HCT116 (cell line): ENCODE measurements around the gene IL36RN. TPM values are rescaled to one million over a fixed set of nuclear protein-coding genes. Genes with fewer than 3 reads are reported as not detected.

Experiments used
- ATAC-seq: fragments of 200-7000 bp; cut with Tn5 transposase; 2 replicates; pipeline ENCODE4 v1.9.1; 2020; ENCODE audit warnings: mild to moderate bottlenecking, moderate library complexity
- BruUV-seq: library from RNA; stranded (reverse); fragments of 400-500 nt; replicated peaks from 2 replicates; lab custom pipeline; 2021; lab: Mats Ljungman, UMichigan
- CTCF ChIA-PET: fragments of 300-600 bp; sonication (Branson Sonifier 250); formaldehyde crosslinking; loops from one replicate; lab custom pipeline; 2021; ENCODE audit warnings: antibody characterized with exemption; lab: Charles Lee
- POLR2A ChIA-PET: fragments of 300-600, 350-600 bp; sonication (Branson Sonifier 250); formaldehyde crosslinking; loops from one replicate; lab custom pipeline; 2021; ENCODE audit warnings: antibody characterized with exemption; lab: Charles Lee
- RAD21 ChIA-PET, 2 experiments: fragments of 300-600 bp; sonication (Branson Sonifier 250); formaldehyde crosslinking; loops; one replicate each; lab custom pipeline; 2023; ENCODE audit warnings: low total read pairs in 2 of 2; ENCODE audit not compliant: uncharacterized antibody in 2 of 2, unreplicated experiment in 2 of 2, low non-redundant PET in 1 of 2; lab: Charles Lee
- DNase-seq: peaks from one replicate; pipeline ENCODE4 v3.0.0-alpha.2; 2010; ENCODE audit warnings: low read depth, low spot score
- H2AFZ ChIP-seq: fragments of 200-600 bp; shearing (Covaris generic), sonication (generic); 2 replicates; pipeline ENCODE4 v1.6.1; 2017; ENCODE audit warnings: low read depth, mixed run types, mixed read lengths, antibody characterized with exemption, low read length; ENCODE audit not compliant: poor library complexity, severe bottlenecking
- H3K27ac ChIP-seq: 2 replicates; pipeline ENCODE4 v1.5.1; 2012; ENCODE audit warnings: low read depth, low read length
- H3K27me3 ChIP-seq: fragments of 200-600 bp; sonication (generic); 2 replicates; pipeline ENCODE4 v1.6.1; 2016; ENCODE audit warnings: mixed run types, low read length, mixed read lengths; ENCODE audit not compliant: insufficient read depth
- H3K36me3 ChIP-seq, 2 experiments: fragments of 200-500 bp in 1 of 2; fragments of 200-600 bp in 1 of 2; sonication (Bioruptor generic) in 1 of 2; sonication (generic) in 1 of 2; 2 replicates each; pipeline versions ENCODE4 v1.5.1 to v1.6.1; 2014 to 2016; ENCODE audit warnings: low read length in 2 of 2, inconsistent platforms in 1 of 2, mixed read lengths in 1 of 2, mixed run types in 1 of 2; ENCODE audit not compliant: insufficient read depth in 2 of 2, control insufficient read depth in 1 of 2
- H3K4me1 ChIP-seq, 2 experiments: fragments of 200-600 bp in 1 of 2; sonication (generic) in 1 of 2; 2 replicates each; pipeline versions ENCODE4 v1.5.1 to v1.6.1; 2012 to 2017; ENCODE audit warnings: low read length in 2 of 2, inconsistent platforms in 1 of 2, mild to moderate bottlenecking in 1 of 2, mixed read lengths in 1 of 2, mixed run types in 1 of 2, moderate library complexity in 1 of 2; ENCODE audit not compliant: insufficient read depth in 2 of 2, control insufficient read depth in 1 of 2
- H3K4me2 ChIP-seq: fragments of 200-600 bp; sonication (generic); 2 replicates; pipeline ENCODE4 v1.6.1; 2017; ENCODE audit warnings: mixed run types, low read length, mixed read lengths
- H3K4me3 ChIP-seq, 2 experiments: fragments of 200-600 bp in 1 of 2; sonication (generic) in 1 of 2; replicated peaks in 1 of 2; 2 replicates each; pipeline ENCODE4 v1.5.1; 2011 to 2016; ENCODE audit warnings: low read length in 2 of 2, control low read depth in 1 of 2, low read depth in 1 of 2, mild to moderate bottlenecking in 1 of 2, mixed read lengths in 1 of 2, mixed run types in 1 of 2
- H3K79me2 ChIP-seq: fragments of 200-600 bp; sonication (generic); 2 replicates; pipeline ENCODE4 v1.6.1; 2017; ENCODE audit warnings: mild to moderate bottlenecking, mixed run types, low read length, moderate library complexity, mixed read lengths; ENCODE audit not compliant: insufficient read depth
- H3K9ac ChIP-seq: fragments of 200-600 bp; sonication (generic); 2 replicates; pipeline ENCODE4 v1.6.1; 2016; ENCODE audit warnings: low read length, mixed read lengths
- H3K9me2 ChIP-seq: fragments of 200-600 bp; sonication (generic), shearing (Covaris generic); 2 replicates; pipeline ENCODE4 v1.6.1; 2017; ENCODE audit warnings: mixed run types, mild to moderate bottlenecking, moderate library complexity; ENCODE audit not compliant: insufficient read depth
- H3K9me3 ChIP-seq, 2 experiments: fragments of 200-500 bp in 1 of 2; fragments of 200-600 bp in 1 of 2; sonication (Bioruptor generic) in 1 of 2; sonication (generic) in 1 of 2; 2 replicates each; pipeline ENCODE4 v1.6.1; 2014 to 2017; ENCODE audit warnings: low read length in 2 of 2, mixed read lengths in 2 of 2, inconsistent platforms in 1 of 2, low read depth in 1 of 2, mild to moderate bottlenecking in 1 of 2, mixed run types in 1 of 2, moderate library complexity in 1 of 2; ENCODE audit not compliant: control insufficient read depth in 1 of 2, insufficient read depth in 1 of 2
- H4K20me1 ChIP-seq: fragments of 200-600 bp; sonication (generic), shearing (Covaris generic); 2 replicates; pipeline ENCODE4 v1.6.1; 2017; ENCODE audit warnings: mixed run types, mild to moderate bottlenecking, moderate library complexity; ENCODE audit not compliant: insufficient read depth
- CBX3 ChIP-seq: IDR thresholded peaks from 2 replicates; pipeline ENCODE4 v1.6.1; 2012; ENCODE audit warnings: low read depth
- CEBPB ChIP-seq: IDR thresholded peaks from 2 replicates; pipeline ENCODE4 v1.6.1; 2012; ENCODE audit warnings: low read depth
- EGR1 ChIP-seq: IDR thresholded peaks from 2 replicates; pipeline ENCODE4 v1.6.1; 2012; ENCODE audit warnings: low read depth
- ELF1 ChIP-seq: IDR thresholded peaks from 2 replicates; pipeline ENCODE4 v1.6.1; 2012; ENCODE audit warnings: low read depth, borderline replicate concordance
- EZH2 ChIP-seq: fragments of 200-600 bp; sonication (generic); IDR thresholded peaks from 2 replicates; pipeline ENCODE4 v1.6.1; 2017; ENCODE audit warnings: antibody characterized with exemption, mixed run types
- EZH2phosphoT487 ChIP-seq: fragments of 200-600 bp; IDR thresholded peaks from 2 replicates; pipeline ENCODE4 v1.6.1; 2018; ENCODE audit warnings: antibody characterized with exemption, borderline replicate concordance
- FOSL1 ChIP-seq: IDR thresholded peaks from 2 replicates; pipeline ENCODE4 v1.6.1; 2012; ENCODE audit warnings: low read depth
- POLR2A ChIP-seq: IDR thresholded peaks from 2 replicates; pipeline ENCODE4 v1.7.0; 2011; ENCODE audit warnings: borderline replicate concordance; ENCODE audit not compliant: insufficient read depth, insufficient read length; ENCODE audit errors: extremely low read depth
- POLR2AphosphoS5 ChIP-seq: IDR thresholded peaks from 2 replicates; pipeline ENCODE4 v1.6.1; 2011; ENCODE audit warnings: mild to moderate bottlenecking, low read depth, low read length, moderate library complexity
- RAD21 ChIP-seq: IDR thresholded peaks from 2 replicates; pipeline ENCODE4 v1.6.1; 2012; ENCODE audit warnings: low read depth, mild to moderate bottlenecking
- SP1 ChIP-seq: IDR thresholded peaks from 2 replicates; pipeline ENCODE4 v1.6.1; 2012; ENCODE audit warnings: low read depth
- SRF ChIP-seq: IDR thresholded peaks from 2 replicates; pipeline ENCODE4 v1.6.1; 2012; ENCODE audit warnings: low read depth
- ZNF274 ChIP-seq: fragments of 200-500 bp; sonication (Bioruptor generic); IDR thresholded peaks from 2 replicates; pipeline ENCODE4 v1.6.1; 2014; ENCODE audit warnings: mild to moderate bottlenecking, low read depth, low read length, inconsistent platforms
- intact Hi-C: fragments of 100-400 bp; cut with micrococcal nuclease; formaldehyde crosslinking; loops from 2 replicates; pipeline ENCODE4 v1.10.0; 2022
- total RNA-seq: library from RNA; stranded (reverse); gene quantifications from one replicate; pipeline ENCODE4 v1.2.1, GENCODE V29; 2021; ENCODE audit not compliant: unreplicated experiment
- TF ChIP-seq, protein P1 (sequence below): IDR thresholded peaks from 2 replicates; pipeline ENCODE4 v1.6.1; 2012; ENCODE audit warnings: low read depth
- TF ChIP-seq, protein P2 (sequence below): IDR thresholded peaks from 2 replicates; pipeline ENCODE4 v1.6.1; 2012
- TF ChIP-seq, protein P3 (sequence below): IDR thresholded peaks from 2 replicates; pipeline ENCODE4 v1.6.1; 2011; ENCODE audit warnings: mild to moderate bottlenecking, low read length, moderate library complexity; ENCODE audit not compliant: insufficient replicate concordance; ENCODE audit errors: extremely low read depth

The IL36RN gene
- total RNA-seq, 1 experiment from 2014 or later: not detected

DNA sequence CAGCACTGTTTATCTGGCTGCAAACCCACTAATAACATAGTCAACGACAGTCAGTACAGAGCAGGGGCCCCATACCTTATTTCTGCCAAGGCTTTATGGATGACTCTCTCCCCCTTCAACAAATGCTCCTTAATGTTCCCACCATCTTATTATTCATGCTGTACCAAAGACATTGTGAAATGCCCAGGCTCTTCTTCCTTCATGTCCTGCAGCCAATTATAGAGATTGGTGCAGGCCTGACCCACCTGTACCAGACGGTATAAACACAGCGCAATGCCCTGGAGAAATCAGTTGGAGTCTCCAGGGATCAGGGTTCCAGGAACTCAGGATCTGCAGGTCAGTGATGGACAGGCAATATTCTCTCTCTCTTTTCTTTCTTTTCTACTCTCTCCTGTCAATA is 8.7 kb downstream of the IL36RN start, which contains the start of gene IL1F10:
Gene IL1F10 (plus strand): TSS at position 290 of the 400 bp plus-strand sequence. CDS start 4,769 bp downstream, outside the sequence.
- Histone ChIP-seq H2AFZ (no peak within 1 kb of the TSS), H4K20me1 (no peaks in the 10 kb centered on the region), H3K9ac (no peak within 1 kb of the TSS), H3K27ac (no peak within 1 kb of the TSS), H3K9me2 (no peaks in the 10 kb centered on the region), H3K9me3 (no peaks in the 10 kb centered on the region), H3K36me3 (no peaks in the 10 kb centered on the region), H3K4me3 (no peak within 1 kb of the TSS), H3K4me1 (peaks cover 0 to 6% of the 10 kb centered on the region in 2 experiments; a peak in 2 of 4 replicates), H3K4me2 (no peak within 1 kb of the TSS), H3K27me3 (no peaks in the 10 kb centered on the region), H3K79me2 (no peaks in the 10 kb centered on the region)
- DNase-seq: no peak
- TF ChIP-seq SP1 (no peak), ZNF274 (no peak), FOSL1 (no peak), EZH2phosphoT487 (no peak), POLR2AphosphoS5 (no peak), SRF (no peak), POLR2A (no peak), RAD21 (no peak), CEBPB (no peak), ELF1 (no peak), CBX3 (no peak), EZH2 (no peak), EGR1 (no peak)
- TF ChIP-seq, protein P1, sequence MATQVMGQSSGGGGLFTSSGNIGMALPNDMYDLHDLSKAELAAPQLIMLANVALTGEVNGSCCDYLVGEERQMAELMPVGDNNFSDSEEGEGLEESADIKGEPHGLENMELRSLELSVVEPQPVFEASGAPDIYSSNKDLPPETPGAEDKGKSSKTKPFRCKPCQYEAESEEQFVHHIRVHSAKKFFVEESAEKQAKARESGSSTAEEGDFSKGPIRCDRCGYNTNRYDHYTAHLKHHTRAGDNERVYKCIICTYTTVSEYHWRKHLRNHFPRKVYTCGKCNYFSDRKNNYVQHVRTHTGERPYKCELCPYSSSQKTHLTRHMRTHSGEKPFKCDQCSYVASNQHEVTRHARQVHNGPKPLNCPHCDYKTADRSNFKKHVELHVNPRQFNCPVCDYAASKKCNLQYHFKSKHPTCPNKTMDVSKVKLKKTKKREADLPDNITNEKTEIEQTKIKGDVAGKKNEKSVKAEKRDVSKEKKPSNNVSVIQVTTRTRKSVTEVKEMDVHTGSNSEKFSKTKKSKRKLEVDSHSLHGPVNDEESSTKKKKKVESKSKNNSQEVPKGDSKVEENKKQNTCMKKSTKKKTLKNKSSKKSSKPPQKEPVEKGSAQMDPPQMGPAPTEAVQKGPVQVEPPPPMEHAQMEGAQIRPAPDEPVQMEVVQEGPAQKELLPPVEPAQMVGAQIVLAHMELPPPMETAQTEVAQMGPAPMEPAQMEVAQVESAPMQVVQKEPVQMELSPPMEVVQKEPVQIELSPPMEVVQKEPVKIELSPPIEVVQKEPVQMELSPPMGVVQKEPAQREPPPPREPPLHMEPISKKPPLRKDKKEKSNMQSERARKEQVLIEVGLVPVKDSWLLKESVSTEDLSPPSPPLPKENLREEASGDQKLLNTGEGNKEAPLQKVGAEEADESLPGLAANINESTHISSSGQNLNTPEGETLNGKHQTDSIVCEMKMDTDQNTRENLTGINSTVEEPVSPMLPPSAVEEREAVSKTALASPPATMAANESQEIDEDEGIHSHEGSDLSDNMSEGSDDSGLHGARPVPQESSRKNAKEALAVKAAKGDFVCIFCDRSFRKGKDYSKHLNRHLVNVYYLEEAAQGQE: no peak
- TF ChIP-seq, protein P2, sequence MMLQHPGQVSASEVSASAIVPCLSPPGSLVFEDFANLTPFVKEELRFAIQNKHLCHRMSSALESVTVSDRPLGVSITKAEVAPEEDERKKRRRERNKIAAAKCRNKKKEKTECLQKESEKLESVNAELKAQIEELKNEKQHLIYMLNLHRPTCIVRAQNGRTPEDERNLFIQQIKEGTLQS: no peak
- TF ChIP-seq, protein P3, sequence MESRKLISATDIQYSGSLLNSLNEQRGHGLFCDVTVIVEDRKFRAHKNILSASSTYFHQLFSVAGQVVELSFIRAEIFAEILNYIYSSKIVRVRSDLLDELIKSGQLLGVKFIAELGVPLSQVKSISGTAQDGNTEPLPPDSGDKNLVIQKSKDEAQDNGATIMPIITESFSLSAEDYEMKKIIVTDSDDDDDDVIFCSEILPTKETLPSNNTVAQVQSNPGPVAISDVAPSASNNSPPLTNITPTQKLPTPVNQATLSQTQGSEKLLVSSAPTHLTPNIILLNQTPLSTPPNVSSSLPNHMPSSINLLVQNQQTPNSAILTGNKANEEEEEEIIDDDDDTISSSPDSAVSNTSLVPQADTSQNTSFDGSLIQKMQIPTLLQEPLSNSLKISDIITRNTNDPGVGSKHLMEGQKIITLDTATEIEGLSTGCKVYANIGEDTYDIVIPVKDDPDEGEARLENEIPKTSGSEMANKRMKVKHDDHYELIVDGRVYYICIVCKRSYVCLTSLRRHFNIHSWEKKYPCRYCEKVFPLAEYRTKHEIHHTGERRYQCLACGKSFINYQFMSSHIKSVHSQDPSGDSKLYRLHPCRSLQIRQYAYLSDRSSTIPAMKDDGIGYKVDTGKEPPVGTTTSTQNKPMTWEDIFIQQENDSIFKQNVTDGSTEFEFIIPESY: no peak
- no peak for ATAC-seq
- ChIA-PET POLR2A (no interaction called here), RAD21 (no interaction called here), CTCF (interaction anchor here (1.2 kb wide), 1 partner anchor 10 kb away, joined by 5 read pairs; no protein-coding TSS in a partner anchor)
- intact Hi-C loops: no loop called here
- BruUV-seq: no TSS peak
